ENCODE measurements around the gene SEZ6.

GRCh38 chr17:29032013-29032856 lies 26.4 kb upstream of the SEZ6 start:
- TF ChIP-seq BCL3 (IDR thresholded peaks at IDR 0.05; ENCODE audit: borderline replicate concordance, insufficient read depth, low read depth, low read length, poor library complexity, severe bottlenecking), result no peak
- no peak for TF ChIP-seq POLR2AphosphoS2 (IDR thresholded peaks at IDR 0.05; ENCODE audit: low read depth, low read length)
- TF ChIP-seq SIN3A (IDR thresholded peaks at IDR 0.05; ENCODE audit: low read depth, low read length), result no peak
- TF ChIP-seq USF1 (IDR thresholded peaks at IDR 0.05; ENCODE audit: borderline replicate concordance, extremely low read length, insufficient read depth, low read depth, low read length), result no peak

Measured in GM12878 (cell line).